Epithelial cell of esophagus (primary cell): ENCODE data around the gene HAUS2.

Experiments
- DNase-seq: peaks from one replicate; pipeline ENCODE4 v3.0.0; 2010; ENCODE audit warnings: low read depth
- H3K4me3 ChIP-seq: 2 replicates; pipeline ENCODE4 v1.5.1; 2011; ENCODE audit warnings: mild to moderate bottlenecking, low read length, control low read depth
- TF ChIP-seq, protein P1 (sequence below): IDR thresholded peaks from 2 replicates; pipeline ENCODE4 v1.5.1; 2011; ENCODE audit warnings: low read depth, mild to moderate bottlenecking, low read length, control low read depth, inconsistent platforms; ENCODE audit not compliant: insufficient read depth; ENCODE audit errors: missing control alignments

The HAUS2 gene

DNA sequence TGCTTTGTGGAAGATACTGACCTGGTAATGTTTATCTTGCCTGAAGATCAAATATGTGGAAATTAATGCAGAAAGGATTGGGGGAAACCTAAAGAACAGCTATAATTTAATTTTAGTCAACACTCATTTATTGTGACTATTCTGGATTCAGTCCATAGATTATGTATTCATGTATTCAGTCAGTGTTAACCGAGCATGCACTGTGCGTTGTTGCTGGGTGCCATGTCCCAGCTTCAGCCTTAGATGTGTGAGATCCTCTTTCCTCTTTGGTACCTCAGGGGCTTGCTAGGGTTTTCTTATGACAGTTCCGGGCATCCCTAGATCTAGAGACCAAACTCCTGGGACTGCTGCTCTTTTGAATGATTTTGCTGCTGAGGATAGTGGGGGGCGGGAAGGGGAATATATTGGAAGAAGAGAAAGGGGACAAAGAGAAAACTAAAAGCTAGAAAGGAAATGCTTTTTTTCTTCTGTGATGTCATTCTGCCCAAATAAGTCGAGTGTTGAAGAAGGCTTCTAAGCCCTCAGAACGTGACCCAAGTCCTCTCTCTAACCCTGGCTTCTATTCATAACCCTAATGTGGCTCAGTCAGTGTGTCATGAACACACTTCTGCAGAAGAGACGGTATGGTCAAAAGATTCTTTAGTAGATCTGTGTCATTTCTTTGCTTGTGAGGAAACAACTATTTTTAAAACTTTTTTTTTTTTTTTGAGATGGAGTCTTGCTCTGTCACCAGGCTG, 60.3 kb downstream of the HAUS2 start:
- TF ChIP-seq, protein P1, sequence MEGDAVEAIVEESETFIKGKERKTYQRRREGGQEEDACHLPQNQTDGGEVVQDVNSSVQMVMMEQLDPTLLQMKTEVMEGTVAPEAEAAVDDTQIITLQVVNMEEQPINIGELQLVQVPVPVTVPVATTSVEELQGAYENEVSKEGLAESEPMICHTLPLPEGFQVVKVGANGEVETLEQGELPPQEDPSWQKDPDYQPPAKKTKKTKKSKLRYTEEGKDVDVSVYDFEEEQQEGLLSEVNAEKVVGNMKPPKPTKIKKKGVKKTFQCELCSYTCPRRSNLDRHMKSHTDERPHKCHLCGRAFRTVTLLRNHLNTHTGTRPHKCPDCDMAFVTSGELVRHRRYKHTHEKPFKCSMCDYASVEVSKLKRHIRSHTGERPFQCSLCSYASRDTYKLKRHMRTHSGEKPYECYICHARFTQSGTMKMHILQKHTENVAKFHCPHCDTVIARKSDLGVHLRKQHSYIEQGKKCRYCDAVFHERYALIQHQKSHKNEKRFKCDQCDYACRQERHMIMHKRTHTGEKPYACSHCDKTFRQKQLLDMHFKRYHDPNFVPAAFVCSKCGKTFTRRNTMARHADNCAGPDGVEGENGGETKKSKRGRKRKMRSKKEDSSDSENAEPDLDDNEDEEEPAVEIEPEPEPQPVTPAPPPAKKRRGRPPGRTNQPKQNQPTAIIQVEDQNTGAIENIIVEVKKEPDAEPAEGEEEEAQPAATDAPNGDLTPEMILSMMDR, result no peak
- H3K4me3 ChIP-seq, result no peak overlapping the region
- DNase-seq, result no peak

DNA sequence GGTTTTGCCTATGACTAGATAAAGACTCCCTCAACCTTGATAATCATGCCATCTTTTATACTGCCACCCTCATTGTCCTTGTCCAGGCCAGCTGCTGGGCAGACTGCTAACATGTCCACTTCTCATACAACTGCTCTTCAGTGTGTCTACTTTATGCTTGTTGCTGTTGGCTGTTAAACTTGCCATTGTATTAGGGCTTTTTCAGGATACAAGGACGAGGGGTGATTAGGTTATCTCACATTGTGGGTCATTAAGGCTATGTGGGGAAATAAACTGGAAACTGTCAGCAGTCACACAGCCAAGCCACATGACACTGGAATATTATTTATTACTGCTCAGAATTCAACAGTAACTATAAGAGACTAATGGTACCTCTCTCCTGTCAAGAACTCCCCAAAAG, 62.9 kb downstream of the HAUS2 start:
- TF ChIP-seq, protein P1, result no peak
- no peak for DNase-seq
- no peak overlapping the region for H3K4me3 ChIP-seq

DNA sequence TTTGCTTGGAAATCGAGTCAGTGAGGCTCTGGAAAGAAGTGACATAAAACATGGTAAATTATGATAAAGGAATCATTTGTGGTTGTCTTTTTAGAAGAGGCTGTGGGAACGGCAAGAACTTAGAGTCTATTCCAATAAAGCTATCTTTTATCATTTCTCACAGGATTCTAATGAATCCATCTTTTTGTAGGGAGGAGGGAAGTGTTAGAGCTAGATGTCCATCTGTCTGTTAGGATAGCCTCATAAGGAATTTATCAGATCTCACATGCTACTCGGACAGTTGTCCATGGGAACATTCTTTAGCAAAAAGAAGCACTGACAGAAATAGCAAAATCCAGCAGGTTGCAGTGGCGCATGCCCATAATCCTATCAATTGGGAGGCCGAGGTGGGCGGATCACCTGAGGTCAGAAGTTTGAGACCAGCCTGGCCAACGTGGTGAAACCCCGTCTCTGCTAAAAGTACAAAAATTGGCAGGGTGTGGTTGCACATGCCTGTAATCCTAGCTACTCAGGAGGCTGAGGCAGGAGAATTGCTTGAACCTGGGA, 63.8 kb downstream of the HAUS2 start:
- no peak overlapping the region for H3K4me3 ChIP-seq
- TF ChIP-seq, protein P1, result no peak
- DNase-seq, result no peak

DNA sequence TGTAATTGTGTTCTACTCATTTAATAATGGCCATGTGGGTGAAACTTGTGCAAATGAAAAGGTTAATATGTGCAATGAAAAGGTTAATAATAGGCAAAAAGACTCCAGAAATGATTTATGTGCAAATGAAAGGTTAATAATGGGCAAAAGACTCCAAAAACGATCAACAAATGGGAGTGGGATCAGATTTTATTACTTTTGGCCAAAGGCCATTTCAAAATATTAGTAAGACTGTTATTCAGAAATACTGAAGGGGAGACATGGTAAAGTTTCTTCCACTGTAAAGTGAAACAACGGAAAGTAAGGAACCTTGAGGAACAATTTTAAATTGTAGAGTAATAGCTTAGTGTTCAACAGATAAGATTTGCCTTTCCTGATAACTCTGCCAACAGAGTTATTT, 67.5 kb downstream of the HAUS2 start:
- H3K4me3 ChIP-seq, result no peak overlapping the region
- DNase-seq, result no peak
- TF ChIP-seq, protein P1, result no peak
